HEK293 (cell line): ENCODE data around the gene DNER.

Experiments
- ATF2 ChIP-seq: fragments of 450-650 bp; formaldehyde crosslinking; IDR thresholded peaks from 2 replicates; pipeline ENCODE4 v1.5.1; 2016; ENCODE audit warnings: missing biosample characterization, missing genetic modification characterization, low read depth
- CTCF ChIP-seq: fragments of 450-650 bp; formaldehyde crosslinking; IDR thresholded peaks from 2 replicates; pipeline ENCODE4 v1.5.1; 2016; ENCODE audit warnings: missing biosample characterization, missing genetic modification characterization
- ZBTB8A ChIP-seq: fragments of 450-650 bp; formaldehyde crosslinking; IDR thresholded peaks from 2 replicates; pipeline ENCODE4 v1.5.1; 2016; ENCODE audit warnings: missing biosample characterization, missing genetic modification characterization
- ZNF350 ChIP-seq: fragments of 450-650 bp; formaldehyde crosslinking; IDR thresholded peaks from 2 replicates; pipeline ENCODE4 v1.5.0; 2017; ENCODE audit warnings: missing biosample characterization, mild to moderate bottlenecking, missing genetic modification characterization
- ZNF48 ChIP-seq: fragments of 450-650 bp; formaldehyde crosslinking; IDR thresholded peaks from 2 replicates; pipeline ENCODE4 v1.5.1; 2016; ENCODE audit warnings: missing biosample characterization, missing genetic modification characterization
- ZNF514 ChIP-seq: fragments of 450-650 bp; formaldehyde crosslinking; IDR thresholded peaks from 2 replicates; pipeline ENCODE4 v1.5.1; 2016; ENCODE audit warnings: missing biosample characterization, missing genetic modification characterization
- ZNF521 ChIP-seq: fragments of 450-650 bp; formaldehyde crosslinking; IDR thresholded peaks from 2 replicates; pipeline ENCODE4 v1.5.1; 2017; ENCODE audit warnings: missing biosample characterization, mild to moderate bottlenecking, missing genetic modification characterization
- ZNF600 ChIP-seq: fragments of 450-650 bp; formaldehyde crosslinking; IDR thresholded peaks from 2 replicates; pipeline ENCODE4 v1.5.1; 2016; ENCODE audit warnings: missing biosample characterization, missing genetic modification characterization
- ZNF654 ChIP-seq: fragments of 450-650 bp; formaldehyde crosslinking; IDR thresholded peaks from 2 replicates; pipeline ENCODE4 v1.5.1; 2016; ENCODE audit warnings: low read depth, missing biosample characterization, missing genetic modification characterization
- TF ChIP-seq, protein P1 (sequence below): fragments of 450-650 bp; formaldehyde crosslinking; IDR thresholded peaks from 2 replicates; pipeline ENCODE4 v1.5.1; 2016; ENCODE audit warnings: missing biosample characterization, missing genetic modification characterization
- TF ChIP-seq, protein P2 (sequence below): fragments of 450-650 bp; formaldehyde crosslinking; IDR thresholded peaks from 2 replicates; pipeline ENCODE4 v1.5.1; 2016; ENCODE audit warnings: missing biosample characterization, missing genetic modification characterization, borderline replicate concordance

GRCh38 chr2:229715895-229716507, 1.6 kb upstream of the DNER start:
- TF ChIP-seq CTCF (tag by site-specific recombination) (peak; percentile 36), ZNF350 (tag by site-specific recombination) (no peak), ZNF654 (tag by site-specific recombination) (peak; percentile 61), ZNF600 (tag by site-specific recombination) (no peak), ZBTB8A (tag by site-specific recombination) (no peak), ATF2 (tag by site-specific recombination) (no peak), ZNF521 (tag by site-specific recombination) (no peak), ZNF48 (tag by site-specific recombination) (no peak), ZNF514 (no peak)
- TF ChIP-seq, protein P1, sequence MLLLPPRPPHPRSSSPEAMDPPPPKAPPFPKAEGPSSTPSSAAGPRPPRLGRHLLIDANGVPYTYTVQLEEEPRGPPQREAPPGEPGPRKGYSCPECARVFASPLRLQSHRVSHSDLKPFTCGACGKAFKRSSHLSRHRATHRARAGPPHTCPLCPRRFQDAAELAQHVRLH: no peak
- TF ChIP-seq, protein P2, sequence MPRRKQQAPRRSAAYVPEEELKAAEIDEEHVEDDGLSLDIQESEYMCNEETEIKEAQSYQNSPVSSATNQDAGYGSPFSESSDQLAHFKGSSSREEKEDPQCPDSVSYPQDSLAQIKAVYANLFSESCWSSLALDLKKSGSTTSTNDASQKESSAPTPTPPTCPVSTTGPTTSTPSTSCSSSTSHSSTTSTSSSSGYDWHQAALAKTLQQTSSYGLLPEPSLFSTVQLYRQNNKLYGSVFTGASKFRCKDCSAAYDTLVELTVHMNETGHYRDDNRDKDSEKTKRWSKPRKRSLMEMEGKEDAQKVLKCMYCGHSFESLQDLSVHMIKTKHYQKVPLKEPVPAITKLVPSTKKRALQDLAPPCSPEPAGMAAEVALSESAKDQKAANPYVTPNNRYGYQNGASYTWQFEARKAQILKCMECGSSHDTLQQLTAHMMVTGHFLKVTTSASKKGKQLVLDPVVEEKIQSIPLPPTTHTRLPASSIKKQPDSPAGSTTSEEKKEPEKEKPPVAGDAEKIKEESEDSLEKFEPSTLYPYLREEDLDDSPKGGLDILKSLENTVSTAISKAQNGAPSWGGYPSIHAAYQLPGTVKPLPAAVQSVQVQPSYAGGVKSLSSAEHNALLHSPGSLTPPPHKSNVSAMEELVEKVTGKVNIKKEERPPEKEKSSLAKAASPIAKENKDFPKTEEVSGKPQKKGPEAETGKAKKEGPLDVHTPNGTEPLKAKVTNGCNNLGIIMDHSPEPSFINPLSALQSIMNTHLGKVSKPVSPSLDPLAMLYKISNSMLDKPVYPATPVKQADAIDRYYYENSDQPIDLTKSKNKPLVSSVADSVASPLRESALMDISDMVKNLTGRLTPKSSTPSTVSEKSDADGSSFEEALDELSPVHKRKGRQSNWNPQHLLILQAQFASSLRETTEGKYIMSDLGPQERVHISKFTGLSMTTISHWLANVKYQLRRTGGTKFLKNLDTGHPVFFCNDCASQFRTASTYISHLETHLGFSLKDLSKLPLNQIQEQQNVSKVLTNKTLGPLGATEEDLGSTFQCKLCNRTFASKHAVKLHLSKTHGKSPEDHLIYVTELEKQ (tag by site-specific recombination): no peak
